ENCODE data around the gene LMO4. TPM values are rescaled to one million over a fixed set of nuclear protein-coding genes. Genes with fewer than 3 reads are reported as not detected.

LMO4 gene, protein sequence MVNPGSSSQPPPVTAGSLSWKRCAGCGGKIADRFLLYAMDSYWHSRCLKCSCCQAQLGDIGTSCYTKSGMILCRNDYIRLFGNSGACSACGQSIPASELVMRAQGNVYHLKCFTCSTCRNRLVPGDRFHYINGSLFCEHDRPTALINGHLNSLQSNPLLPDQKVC
- 31.2 and 37.1 TPM in 2 replicates for total RNA-seq

DNA sequence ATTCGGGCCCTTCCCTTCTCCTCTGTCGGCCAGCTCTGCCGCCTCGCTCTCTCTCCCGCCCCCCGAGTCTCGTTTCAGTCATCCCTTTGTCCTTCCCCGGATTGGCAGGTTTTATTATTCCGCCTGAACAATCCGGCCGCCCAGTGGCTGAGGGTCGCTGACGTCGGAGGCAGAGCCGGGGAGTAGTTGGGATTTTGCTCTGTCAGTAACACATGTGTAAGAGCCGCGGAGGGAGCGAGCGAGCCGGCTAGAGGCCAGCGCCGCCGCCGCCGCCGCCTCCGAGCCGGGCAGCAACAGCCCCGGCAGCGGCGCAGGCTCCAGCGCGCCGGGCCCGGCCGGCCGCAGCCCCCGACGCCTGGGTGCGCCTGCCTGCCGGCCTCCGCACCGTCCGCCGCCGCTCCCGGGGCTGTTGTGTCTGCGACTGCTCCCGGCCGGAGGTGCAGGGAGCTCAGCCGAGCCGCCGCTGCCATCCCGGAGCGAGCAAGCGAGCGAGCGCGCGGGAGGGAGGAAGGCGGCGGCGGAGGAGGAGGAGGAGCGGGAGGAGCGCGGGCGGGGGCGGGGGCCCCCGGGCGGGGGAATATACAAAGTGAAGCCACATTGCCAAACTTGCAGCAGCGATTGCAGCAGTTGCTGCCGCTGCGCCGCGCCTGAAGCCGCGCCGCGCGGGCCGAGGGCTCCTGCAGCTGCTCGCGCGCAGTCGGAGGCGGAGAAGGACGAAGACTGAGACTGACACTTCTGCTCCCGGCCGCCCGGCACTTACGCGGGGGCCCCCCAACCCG, at the start of gene LMO4:
Gene LMO4, plus strand, starts transcription at position 609 of the 779 bp plus-strand sequence. CDS start 3,136 bp downstream, outside the sequence.
- intact Hi-C loops (cut with micrococcal nuclease), result loop anchor here (1.0 to 5.0 kb wide), 17 partner anchors 121 to 1621 kb away; partner anchors contain the start of genes GTF2B, HS2ST1, ODF2L and PKN2
- H3K9me3 Mint-ChIP-seq, result no peaks in the 10 kb centered on the region
- H3K27me3 Mint-ChIP-seq, result no peaks in the 10 kb centered on the region
- H3K4me3 Mint-ChIP-seq, result peak within 1 kb of the TSS; percentile 95
- peaks cover 14% of the 10 kb centered on the region for H3K36me3 Mint-ChIP-seq (ENCODE audit: low read depth)
- POLR2A ChIA-PET, result interaction anchor here (0.6 to 3.0 kb wide), 22 partner anchors 8 to 1982 kb away, joined by 3 to 23 read pairs (median 7); partner anchors contain the start of genes HS2ST1, ODF2L, PKN2 and SELENOF
- ATAC-seq (ENCODE audit: low read depth), result peak; percentile 78
- CTCF ChIA-PET, result interaction anchor here (0.5 to 6.9 kb wide), 5 partner anchors 11 to 625 kb away, joined by 3 to 82 read pairs (median 4); partner anchors contain the start of gene SH3GLB1
- peak; percentile 85 for DNase-seq
- peak within 1 kb of the TSS; percentile 97 for H3K27ac Mint-ChIP-seq
- H3K4me1 Mint-ChIP-seq, result peaks cover 47% of the 10 kb centered on the region
- TF ChIP-seq, protein P1, sequence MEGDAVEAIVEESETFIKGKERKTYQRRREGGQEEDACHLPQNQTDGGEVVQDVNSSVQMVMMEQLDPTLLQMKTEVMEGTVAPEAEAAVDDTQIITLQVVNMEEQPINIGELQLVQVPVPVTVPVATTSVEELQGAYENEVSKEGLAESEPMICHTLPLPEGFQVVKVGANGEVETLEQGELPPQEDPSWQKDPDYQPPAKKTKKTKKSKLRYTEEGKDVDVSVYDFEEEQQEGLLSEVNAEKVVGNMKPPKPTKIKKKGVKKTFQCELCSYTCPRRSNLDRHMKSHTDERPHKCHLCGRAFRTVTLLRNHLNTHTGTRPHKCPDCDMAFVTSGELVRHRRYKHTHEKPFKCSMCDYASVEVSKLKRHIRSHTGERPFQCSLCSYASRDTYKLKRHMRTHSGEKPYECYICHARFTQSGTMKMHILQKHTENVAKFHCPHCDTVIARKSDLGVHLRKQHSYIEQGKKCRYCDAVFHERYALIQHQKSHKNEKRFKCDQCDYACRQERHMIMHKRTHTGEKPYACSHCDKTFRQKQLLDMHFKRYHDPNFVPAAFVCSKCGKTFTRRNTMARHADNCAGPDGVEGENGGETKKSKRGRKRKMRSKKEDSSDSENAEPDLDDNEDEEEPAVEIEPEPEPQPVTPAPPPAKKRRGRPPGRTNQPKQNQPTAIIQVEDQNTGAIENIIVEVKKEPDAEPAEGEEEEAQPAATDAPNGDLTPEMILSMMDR (IDR thresholded peaks at IDR 0.05), result no peak

DNA sequence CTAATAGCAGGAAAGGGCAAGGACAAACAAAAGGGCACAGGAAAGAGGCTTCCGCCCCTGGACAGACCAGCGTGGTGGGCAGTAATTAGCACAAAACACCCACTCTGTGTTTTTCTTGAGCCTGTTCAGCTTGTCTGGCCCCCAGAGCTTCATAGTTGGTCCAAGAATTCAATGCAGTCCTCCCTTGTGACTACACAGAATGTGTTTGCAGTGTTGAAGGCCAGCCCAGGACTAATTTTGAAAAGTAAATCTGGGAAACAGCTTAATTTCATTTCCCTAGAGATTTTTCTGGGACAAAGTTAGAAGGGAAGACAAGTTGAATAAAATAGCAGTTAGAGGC, 49.2 kb upstream of the LMO4 start:
- CTCF ChIA-PET, result no interaction called here

DNA sequence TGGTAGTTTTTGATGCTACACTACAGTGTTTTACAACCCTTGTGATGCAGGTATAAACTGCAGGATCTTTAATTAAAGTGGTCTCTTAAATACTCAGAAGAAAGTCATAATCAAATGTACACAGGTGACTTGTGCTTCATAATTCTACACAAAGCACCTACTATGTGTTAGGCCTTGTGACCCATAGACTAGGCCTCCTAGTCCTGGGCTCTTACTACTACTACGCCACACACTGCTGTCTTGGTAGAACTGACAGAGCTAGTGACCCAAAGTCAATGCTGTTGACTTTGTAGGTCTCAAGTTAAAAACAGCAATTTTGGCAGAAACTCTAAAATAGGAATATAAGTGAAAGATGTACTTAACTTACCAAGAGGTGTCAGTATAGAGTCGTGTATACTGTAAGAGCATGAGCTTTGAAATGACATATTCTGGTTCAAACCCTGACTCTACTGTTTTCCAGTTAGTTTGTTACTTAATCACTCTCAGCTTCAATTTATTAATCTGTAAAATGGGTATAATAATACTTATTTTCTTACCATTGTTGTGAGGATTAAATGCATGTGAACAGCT, 48.6 kb upstream of the LMO4 start:
- H3K27me3 Mint-ChIP-seq, result peaks cover 3% of the 10 kb centered on the region
- POLR2A ChIA-PET, result no interaction called here
- DNase-seq, result no peak
- no peaks in the 10 kb centered on the region for H3K36me3 Mint-ChIP-seq (ENCODE audit: low read depth)
- intact Hi-C loops (cut with micrococcal nuclease), result no loop called here
- no peaks in the 10 kb centered on the region for H3K4me1 Mint-ChIP-seq
- no peak for ATAC-seq (ENCODE audit: low read depth)
- H3K4me3 Mint-ChIP-seq, result no peak overlapping the region
- CTCF ChIA-PET, result interaction anchor here (1.1 kb wide), 1 partner anchor 9 kb away, joined by 4 read pairs; no protein-coding TSS in a partner anchor
- H3K27ac Mint-ChIP-seq, result no peak overlapping the region
- no peaks in the 10 kb centered on the region for H3K9me3 Mint-ChIP-seq
- TF ChIP-seq, protein P1 (IDR thresholded peaks at IDR 0.05), result no peak

More for the DNA sequence above, 49.2 kb upstream of the LMO4 start:
- peaks cover 7% of the 10 kb centered on the region for H3K27me3 Mint-ChIP-seq
- intact Hi-C loops (cut with micrococcal nuclease), result no loop called here
- H3K27ac Mint-ChIP-seq, result no peak overlapping the region
- no peaks in the 10 kb centered on the region for H3K4me1 Mint-ChIP-seq
- no peaks in the 10 kb centered on the region for H3K36me3 Mint-ChIP-seq (ENCODE audit: low read depth)
- no peak overlapping the region for H3K4me3 Mint-ChIP-seq
- TF ChIP-seq, protein P1 (IDR thresholded peaks at IDR 0.05), result no peak
- ATAC-seq (ENCODE audit: low read depth), result no peak
- no peaks in the 10 kb centered on the region for H3K9me3 Mint-ChIP-seq
- no peak for DNase-seq
- POLR2A ChIA-PET, result no interaction called here

DNA sequence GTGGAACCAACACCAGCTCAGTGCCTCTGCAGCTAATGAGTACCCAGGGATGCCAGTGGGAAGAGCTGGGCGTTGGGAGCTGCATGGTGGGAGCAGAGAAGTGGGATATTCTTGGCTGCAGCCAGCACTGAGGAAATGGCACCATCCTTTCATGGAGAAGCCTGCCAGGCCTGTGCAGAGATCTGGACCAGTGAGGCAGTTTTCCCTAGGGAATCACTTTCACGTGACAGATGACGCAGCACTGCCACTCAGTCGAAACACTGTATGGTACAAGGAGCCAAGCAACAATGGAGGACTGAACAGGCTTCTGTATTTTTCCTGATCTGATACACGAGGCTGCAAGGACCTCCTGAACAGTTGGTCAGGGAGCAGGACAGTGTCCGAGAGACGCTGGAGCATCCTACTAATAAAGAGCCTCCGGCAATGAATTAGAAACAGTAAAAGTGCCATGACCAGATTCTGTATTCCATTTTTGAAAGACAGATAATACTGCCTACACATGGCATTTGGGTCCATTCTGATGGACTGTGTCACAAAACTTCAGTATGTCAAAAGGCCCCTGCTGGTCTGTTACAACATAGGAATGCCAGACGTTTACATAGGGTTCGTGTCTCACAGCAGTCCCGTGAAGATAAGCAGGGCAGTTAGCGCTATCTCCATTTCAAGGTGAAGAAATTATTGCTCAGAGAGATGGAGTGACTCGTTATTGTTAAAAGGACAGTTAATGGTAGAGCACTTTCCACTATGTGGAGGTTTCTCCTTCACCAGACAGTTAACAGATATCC, 44.0 kb upstream of the LMO4 start:
- TF ChIP-seq, protein P1 (IDR thresholded peaks at IDR 0.05), result no peak
- Mint-ChIP-seq H3K4me1 (no peaks in the 10 kb centered on the region), H3K9me3 (no peaks in the 10 kb centered on the region), H3K36me3 (ENCODE audit: low read depth) (no peaks in the 10 kb centered on the region), H3K4me3 (no peak overlapping the region), H3K27ac (no peak overlapping the region), H3K27me3 (no peaks in the 10 kb centered on the region)
- intact Hi-C loops (cut with micrococcal nuclease), result no loop called here
- no peak for ATAC-seq (ENCODE audit: low read depth)
- ChIA-PET CTCF (no interaction called here), POLR2A (no interaction called here)
- no peak for DNase-seq
